H9 (cell line): Measurements from ENCODE around the gene FERMT2. TPM values are rescaled to one million over a fixed set of nuclear protein-coding genes. Genes with fewer than 3 reads are reported as not detected.

Experiments used
- DNase-seq: peaks from one replicate; pipeline ENCODE4 v3.0.0-alpha.2; 2017
- H2AFZ ChIP-seq: one replicate; pipeline ENCODE4 v1.6.1; 2013; ENCODE audit warnings: mild to moderate bottlenecking, low read length, control low read depth, moderate library complexity
- H2AK5ac ChIP-seq: 2 replicates; pipeline ENCODE4 v1.6.1; 2013; ENCODE audit warnings: low read length, control low read depth, mixed read lengths; ENCODE audit not compliant: insufficient read length
- H2BK120ac ChIP-seq: one replicate; pipeline ENCODE4 v1.6.1; 2013; ENCODE audit warnings: low read depth, mild to moderate bottlenecking, low read length, control low read depth, inconsistent platforms; ENCODE audit not compliant: poor library complexity, severe bottlenecking
- H2BK12ac ChIP-seq: 2 replicates; pipeline ENCODE4 v1.6.1; 2013; ENCODE audit warnings: low read length, control low read depth, mixed read lengths, low read depth; ENCODE audit not compliant: insufficient read length
- H2BK15ac ChIP-seq: 2 replicates; pipeline ENCODE4 v1.6.1; 2013; ENCODE audit warnings: low read depth, low read length, control low read depth
- H2BK20ac ChIP-seq: one replicate; pipeline ENCODE4 v1.6.1; 2013; ENCODE audit warnings: low read depth, mild to moderate bottlenecking, low read length, control low read depth, inconsistent platforms; ENCODE audit not compliant: poor library complexity, severe bottlenecking
- H2BK5ac ChIP-seq: 2 replicates; pipeline ENCODE4 v1.6.1; 2013; ENCODE audit warnings: low read length, control low read depth, mixed read lengths; ENCODE audit not compliant: insufficient read length
- H3K14ac ChIP-seq: 2 replicates; pipeline ENCODE4 v1.6.1; 2013; ENCODE audit warnings: low read length, control low read depth; ENCODE audit not compliant: insufficient read depth
- H3K18ac ChIP-seq: 2 replicates; pipeline ENCODE4 v1.6.1; 2013; ENCODE audit warnings: low read depth, mild to moderate bottlenecking, mixed read lengths, low read length, control low read depth; ENCODE audit not compliant: insufficient read length
- H3K23ac ChIP-seq: 2 replicates; pipeline ENCODE4 v1.6.1; 2013; ENCODE audit warnings: low read length, control low read depth, mixed read lengths, low read depth; ENCODE audit not compliant: insufficient read length
- H3K23me2 ChIP-seq: 2 replicates; pipeline ENCODE4 v1.6.1; 2013; ENCODE audit warnings: low read depth, mild to moderate bottlenecking, mixed read lengths, low read length, control low read depth; ENCODE audit not compliant: insufficient read length, poor library complexity, severe bottlenecking
- H3K27ac ChIP-seq: 2 replicates; pipeline ENCODE4 v1.5.1; 2013; ENCODE audit warnings: low read length, control low read depth, mixed read lengths, low read depth; ENCODE audit not compliant: insufficient read length
- H3K27me3 ChIP-seq: 2 replicates; pipeline ENCODE4 v1.6.1; 2013; ENCODE audit warnings: low read length, control low read depth, inconsistent platforms; ENCODE audit not compliant: insufficient read depth
- H3K4ac ChIP-seq: 2 replicates; pipeline ENCODE4 v1.6.1; 2013; ENCODE audit warnings: low read depth, mild to moderate bottlenecking, control low read depth, inconsistent platforms, low read length, moderate library complexity
- H3K4me1 ChIP-seq: 2 replicates; pipeline ENCODE4 v1.6.1; 2013; ENCODE audit warnings: low read length, control low read depth, inconsistent platforms; ENCODE audit not compliant: insufficient read depth
- H3K4me2 ChIP-seq: 2 replicates; pipeline ENCODE4 v1.6.1; 2013; ENCODE audit warnings: low read length, control low read depth, mixed read lengths; ENCODE audit not compliant: insufficient read length, insufficient read depth
- H3K56ac ChIP-seq: 2 replicates; pipeline ENCODE4 v1.6.1; 2013; ENCODE audit warnings: low read depth, mild to moderate bottlenecking, mixed read lengths, low read length, control low read depth; ENCODE audit not compliant: insufficient read length
- H3K79me1 ChIP-seq: 2 replicates; pipeline ENCODE4 v1.6.1; 2013; ENCODE audit warnings: low read depth, mild to moderate bottlenecking, moderate library complexity, low read length, control low read depth, inconsistent platforms; ENCODE audit not compliant: insufficient read depth, poor library complexity, severe bottlenecking
- H3K79me2 ChIP-seq: 2 replicates; pipeline ENCODE4 v1.6.1; 2013; ENCODE audit warnings: low read length, control low read depth, inconsistent platforms; ENCODE audit not compliant: insufficient read depth
- H3K9ac ChIP-seq: 2 replicates; pipeline ENCODE4 v1.6.1; 2013; ENCODE audit warnings: low read length, control low read depth, mixed read lengths; ENCODE audit not compliant: insufficient read length; ENCODE audit errors: extremely low read depth
- H3K9me3 ChIP-seq: one replicate; pipeline ENCODE4 v1.6.1; 2013; ENCODE audit warnings: low read depth, low read length, inconsistent platforms; ENCODE audit not compliant: control insufficient read depth
- H3T11ph ChIP-seq: one replicate; pipeline ENCODE4 v1.6.1; 2013; ENCODE audit warnings: mild to moderate bottlenecking, low read length, control low read depth, inconsistent platforms
- H4K20me1 ChIP-seq: one replicate; pipeline ENCODE4 v1.6.1; 2013; ENCODE audit not compliant: control insufficient read depth, insufficient read length, insufficient read depth
- H4K5ac ChIP-seq: 2 replicates; pipeline ENCODE4 v1.6.1; 2013; ENCODE audit warnings: low read depth, mild to moderate bottlenecking, mixed read lengths, low read length, control low read depth; ENCODE audit not compliant: insufficient read length
- H4K8ac ChIP-seq: replicated peaks from 2 replicates; pipeline ENCODE4 v1.6.1; 2013; ENCODE audit warnings: low read length, control low read depth, mixed read lengths, low read depth; ENCODE audit not compliant: insufficient read length
- H4K91ac ChIP-seq: 2 replicates; pipeline ENCODE4 v1.6.1; 2013; ENCODE audit warnings: low read depth, mild to moderate bottlenecking, moderate library complexity, mixed read lengths, low read length, control low read depth; ENCODE audit not compliant: insufficient read length
- H3K27ac Mint-ChIP-seq, 3 experiments: 2 replicates in 2 of 3; 3 replicates in 1 of 3; pipeline ENCODE4 v1.8.0; 2020 to 2021; ENCODE audit warnings: mixed read lengths in 3 of 3, mild to moderate bottlenecking in 1 of 3, moderate library complexity in 1 of 3
- H3K27me3 Mint-ChIP-seq: 2 replicates; pipeline ENCODE4 v1.8.0; 2021; ENCODE audit warnings: low read depth, mild to moderate bottlenecking, moderate library complexity, mixed read lengths
- H3K36me3 Mint-ChIP-seq, 3 experiments: 2 replicates in 2 of 3; 3 replicates in 1 of 3; pipeline ENCODE4 v1.8.0; 2020 to 2021; ENCODE audit warnings: low read depth in 3 of 3, mixed read lengths in 3 of 3; ENCODE audit not compliant: insufficient read depth in 1 of 3
- H3K4me1 Mint-ChIP-seq, 2 experiments: 2 replicates each; pipeline ENCODE4 v1.8.0; 2020; ENCODE audit warnings: mixed read lengths in 2 of 2
- H3K4me3 Mint-ChIP-seq, 2 experiments: 2 replicates in 1 of 2; 3 replicates in 1 of 2; pipeline ENCODE4 v1.8.0; 2020 to 2021; ENCODE audit warnings: mild to moderate bottlenecking in 2 of 2, mixed read lengths in 2 of 2, moderate library complexity in 1 of 2
- H3K9me3 Mint-ChIP-seq, 2 experiments: 2 replicates in 1 of 2; 3 replicates in 1 of 2; pipeline ENCODE4 v1.8.0; 2020; ENCODE audit warnings: mild to moderate bottlenecking in 2 of 2, mixed read lengths in 2 of 2, moderate library complexity in 1 of 2
- WGBS: extraction: QIAGEN DNeasy Blood & Tissue Kit; methylation state at CpG from one replicate; pipeline ENCODE4 v1.1.7; 2013; ENCODE audit warnings: missing lambda C conversion rate, low lambda C conversion rate, mixed read lengths; ENCODE audit not compliant: insufficient read length; ENCODE audit errors: extremely low coverage; 5-methylcytosine and 5-hydroxymethylcytosine counted together
- total RNA-seq: library from RNA; stranded (reverse); gene quantifications from 2 replicates; pipeline ENCODE4 v1.2.1, GENCODE V29; 2021
- TF ChIP-seq, protein P1 (sequence below): fragments of 200-600 bp; sonication (generic); conservative IDR thresholded peaks from 3 replicates; pipeline ENCODE4 v1.8.0; 2021; ENCODE audit warnings: antibody characterized with exemption, mild to moderate bottlenecking

The FERMT2 gene
- total RNA-seq, 1 experiment from 2014 or later: 128 TPM

DNA sequence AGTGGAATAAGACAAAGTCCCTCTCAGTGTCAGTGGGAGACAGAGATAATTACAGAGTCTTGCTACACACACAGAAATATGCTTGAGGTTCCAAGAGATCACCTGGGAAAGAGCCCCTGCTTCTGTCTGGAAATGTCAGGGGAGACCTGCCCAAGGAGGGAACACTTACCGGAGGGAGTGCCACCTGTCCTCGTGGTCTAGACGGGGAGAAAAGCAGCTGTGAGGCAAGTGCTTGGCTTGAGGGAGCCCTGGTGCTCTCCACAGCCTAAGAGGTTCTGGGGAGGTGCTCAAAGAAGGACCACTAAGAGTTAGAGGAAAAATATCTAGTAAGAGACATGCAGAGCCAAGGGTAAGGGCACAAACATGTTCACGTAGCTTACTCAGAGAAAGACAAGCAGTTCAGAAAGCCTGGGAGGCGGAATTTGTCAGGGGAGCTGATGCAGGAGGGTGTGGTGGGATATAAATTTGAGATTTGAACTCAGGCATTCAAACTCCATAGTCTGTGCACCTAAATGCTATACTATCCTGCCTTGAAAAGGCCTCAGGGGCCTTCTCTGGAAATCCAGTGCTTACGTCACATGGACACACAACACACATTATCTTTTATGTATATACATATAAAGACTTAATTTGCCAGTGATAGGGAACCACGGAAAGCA, 121.2 kb downstream of the FERMT2 start:
- H4K8ac ChIP-seq: no peak overlapping the region
- no peaks in the 10 kb centered on the region for H3K36me3 Mint-ChIP-seq
- TF ChIP-seq, protein P1, sequence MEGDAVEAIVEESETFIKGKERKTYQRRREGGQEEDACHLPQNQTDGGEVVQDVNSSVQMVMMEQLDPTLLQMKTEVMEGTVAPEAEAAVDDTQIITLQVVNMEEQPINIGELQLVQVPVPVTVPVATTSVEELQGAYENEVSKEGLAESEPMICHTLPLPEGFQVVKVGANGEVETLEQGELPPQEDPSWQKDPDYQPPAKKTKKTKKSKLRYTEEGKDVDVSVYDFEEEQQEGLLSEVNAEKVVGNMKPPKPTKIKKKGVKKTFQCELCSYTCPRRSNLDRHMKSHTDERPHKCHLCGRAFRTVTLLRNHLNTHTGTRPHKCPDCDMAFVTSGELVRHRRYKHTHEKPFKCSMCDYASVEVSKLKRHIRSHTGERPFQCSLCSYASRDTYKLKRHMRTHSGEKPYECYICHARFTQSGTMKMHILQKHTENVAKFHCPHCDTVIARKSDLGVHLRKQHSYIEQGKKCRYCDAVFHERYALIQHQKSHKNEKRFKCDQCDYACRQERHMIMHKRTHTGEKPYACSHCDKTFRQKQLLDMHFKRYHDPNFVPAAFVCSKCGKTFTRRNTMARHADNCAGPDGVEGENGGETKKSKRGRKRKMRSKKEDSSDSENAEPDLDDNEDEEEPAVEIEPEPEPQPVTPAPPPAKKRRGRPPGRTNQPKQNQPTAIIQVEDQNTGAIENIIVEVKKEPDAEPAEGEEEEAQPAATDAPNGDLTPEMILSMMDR: no peak
- no peaks in the 10 kb centered on the region for H3K27me3 ChIP-seq
- no peaks in the 10 kb centered on the region for H3K27me3 Mint-ChIP-seq
- peaks cover 31 to 34% of the 10 kb centered on the region in 2 experiments for H3K4me1 Mint-ChIP-seq
- H4K20me1 ChIP-seq: no peaks in the 10 kb centered on the region
- no peak overlapping the region for H2AK5ac ChIP-seq
- no peaks in the 10 kb centered on the region for H3K79me2 ChIP-seq
- H3K4me1 ChIP-seq: peaks cover 3% of the 10 kb centered on the region; the same call in 1 of the 2 replicates
- no peak overlapping the region for H3K4me3 Mint-ChIP-seq
- H3K23me2 ChIP-seq: no peaks in the 10 kb centered on the region
- no peak overlapping the region for H2BK5ac ChIP-seq
- H3K9me3 ChIP-seq: no peaks in the 10 kb centered on the region
- no peak overlapping the region for H3K4me2 ChIP-seq
- H2BK20ac ChIP-seq: no peak overlapping the region
- no CpG with 5 or more reads among the region's 7 CpGs for WGBS
- no peak overlapping the region for H3K14ac ChIP-seq
- H2AFZ ChIP-seq: no peak overlapping the region
- no peak overlapping the region for H3K27ac ChIP-seq
- no peak overlapping the region for H3K56ac ChIP-seq
- H3K18ac ChIP-seq: no peak overlapping the region
- no peak overlapping the region for H3K9ac ChIP-seq
- 0 out of 5 replicates have a peak, but pooled peaks cover 0 to 3% of the 10 kb centered on the region in 2 experiments for H3K9me3 Mint-ChIP-seq
- no peak overlapping the region for H2BK12ac ChIP-seq
- H3K27ac Mint-ChIP-seq: peak overlapping the region in 1 of 3 experiments; percentile 82; a peak in 3 of 7 replicates
- H2BK120ac ChIP-seq: no peak overlapping the region
- H3T11ph ChIP-seq: no peak overlapping the region
- no peak overlapping the region for H4K91ac ChIP-seq
- H2BK15ac ChIP-seq: no peak overlapping the region
- no peak overlapping the region for H4K5ac ChIP-seq
- H3K23ac ChIP-seq: no peak overlapping the region
- H3K4ac ChIP-seq: no peak overlapping the region
- no peak for DNase-seq
- no peaks in the 10 kb centered on the region for H3K79me1 ChIP-seq
